ENCODE data around the gene SPANXN1.

SPANXN1 gene, protein sequence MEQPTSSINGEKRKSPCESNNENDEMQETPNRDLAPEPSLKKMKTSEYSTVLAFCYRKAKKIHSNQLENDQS

GRCh38 chrX:145247203-145247602 lies at the start of gene SPANXN1:
SPANXN1 (plus strand) TSS chrX:145247503; CDS start chrX:145247587, 84 bp downstream.
- peak; percentile 4 for DNase-seq

DNA sequence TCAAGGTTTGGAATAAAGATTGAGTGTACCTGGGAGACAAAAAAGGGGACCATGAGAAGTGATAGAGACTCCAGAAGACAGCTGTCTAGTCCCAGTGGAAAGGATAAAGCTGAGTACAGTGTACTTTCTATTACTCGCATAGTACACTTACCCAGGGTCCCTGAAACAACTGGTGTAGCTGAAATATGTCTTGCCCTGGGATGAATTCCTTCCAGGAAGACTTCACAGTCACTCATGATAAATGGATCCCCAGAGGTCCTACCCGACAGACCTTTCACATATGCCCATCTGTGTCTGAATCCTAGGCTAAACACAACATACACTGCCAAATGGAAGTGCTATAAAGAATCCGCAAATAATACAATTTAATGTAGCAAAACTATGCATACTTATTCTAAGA lies 48.2 kb upstream of the SPANXN1 start:
- no peak for DNase-seq

DNA sequence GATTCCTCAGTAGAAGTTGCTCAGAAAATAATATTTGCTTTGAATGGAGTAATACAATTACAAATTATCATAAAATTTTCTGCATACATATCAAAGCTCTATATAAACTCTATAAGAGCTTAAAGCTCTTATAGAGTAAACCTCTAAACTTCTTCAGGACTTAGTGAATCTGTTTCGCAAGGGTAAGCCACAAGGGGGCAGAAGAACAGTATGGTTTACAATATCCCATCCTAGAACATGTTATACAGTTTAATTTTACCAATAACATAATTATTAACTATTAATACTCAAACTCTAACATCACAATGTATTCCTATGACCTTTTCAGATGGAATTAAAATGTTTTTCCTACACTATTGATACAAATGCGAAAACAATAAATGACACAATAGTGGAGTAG lies 33.8 kb upstream of the SPANXN1 start:
- DNase-seq = no peak

DNA sequence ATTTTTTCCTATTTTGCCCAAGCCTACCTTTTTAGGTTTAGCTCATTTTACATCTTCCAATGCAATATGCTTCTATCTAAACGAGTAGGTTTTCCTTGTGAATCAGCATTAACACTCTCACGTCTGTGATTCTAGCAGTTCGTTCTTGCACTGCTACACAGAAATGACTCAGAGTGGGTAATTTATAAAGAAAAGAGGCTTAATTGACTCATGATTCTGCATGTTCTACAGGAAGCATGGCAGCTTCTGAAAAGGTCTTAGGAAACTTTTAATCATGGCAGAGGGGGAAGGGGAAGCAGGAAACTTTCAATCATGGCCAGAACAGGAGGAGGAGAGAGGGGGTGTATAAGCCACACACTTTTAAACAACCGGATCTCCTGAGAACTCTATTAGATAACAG lies 44.9 kb downstream of the SPANXN1 start:
- no peak for DNase-seq

Measured in T1000 (cell line).